ENCODE data around the gene GEMIN4.

DNA sequence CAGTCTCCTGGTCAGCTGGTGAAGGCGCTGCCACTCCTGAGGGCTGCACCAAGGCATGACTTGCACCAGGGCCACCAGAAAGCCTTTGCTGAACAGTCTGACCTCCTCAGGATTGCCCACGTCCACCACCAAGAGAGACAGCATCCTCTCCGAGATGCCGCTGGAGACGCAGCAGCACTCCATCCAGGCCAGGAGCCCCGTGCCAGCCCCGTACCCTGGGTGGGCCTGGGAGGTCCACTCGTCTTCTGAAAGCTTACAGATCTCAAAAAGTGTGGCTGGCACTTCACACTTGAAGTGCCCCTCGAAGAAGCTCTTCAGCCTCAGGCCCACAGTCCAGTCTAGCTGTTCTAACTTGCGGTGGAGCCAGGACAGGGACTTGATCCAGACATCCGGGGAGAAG is 6.7 kb downstream of the GEMIN4 start:
- TF ChIP-seq, protein P1, sequence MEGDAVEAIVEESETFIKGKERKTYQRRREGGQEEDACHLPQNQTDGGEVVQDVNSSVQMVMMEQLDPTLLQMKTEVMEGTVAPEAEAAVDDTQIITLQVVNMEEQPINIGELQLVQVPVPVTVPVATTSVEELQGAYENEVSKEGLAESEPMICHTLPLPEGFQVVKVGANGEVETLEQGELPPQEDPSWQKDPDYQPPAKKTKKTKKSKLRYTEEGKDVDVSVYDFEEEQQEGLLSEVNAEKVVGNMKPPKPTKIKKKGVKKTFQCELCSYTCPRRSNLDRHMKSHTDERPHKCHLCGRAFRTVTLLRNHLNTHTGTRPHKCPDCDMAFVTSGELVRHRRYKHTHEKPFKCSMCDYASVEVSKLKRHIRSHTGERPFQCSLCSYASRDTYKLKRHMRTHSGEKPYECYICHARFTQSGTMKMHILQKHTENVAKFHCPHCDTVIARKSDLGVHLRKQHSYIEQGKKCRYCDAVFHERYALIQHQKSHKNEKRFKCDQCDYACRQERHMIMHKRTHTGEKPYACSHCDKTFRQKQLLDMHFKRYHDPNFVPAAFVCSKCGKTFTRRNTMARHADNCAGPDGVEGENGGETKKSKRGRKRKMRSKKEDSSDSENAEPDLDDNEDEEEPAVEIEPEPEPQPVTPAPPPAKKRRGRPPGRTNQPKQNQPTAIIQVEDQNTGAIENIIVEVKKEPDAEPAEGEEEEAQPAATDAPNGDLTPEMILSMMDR (conservative IDR thresholded peaks at IDR 0.05 in 1 of 2, IDR thresholded peaks at IDR 0.05 in 1 of 2; ENCODE audit: low read depth in 1 of 2, low read length in 2 of 2), result no peak
- no peak for TF ChIP-seq EZH2 (IDR thresholded peaks at IDR 0.05; ENCODE audit: low read length, missing control alignments)
